PC-9 (cell line): ENCODE results near the gene RAB11FIP4. TPM values are rescaled to one million over a fixed set of nuclear protein-coding genes. Genes with fewer than 3 reads are reported as not detected.
A peak's percentile ranks its signal among the peaks of the same experiment; 100 is the strongest.

Experiments
- BruUV-seq: library from RNA; stranded (reverse); fragments of 400-500 nt; replicated peaks from 2 replicates; lab custom pipeline; 2021; lab: Mats Ljungman, UMichigan
- CTCF ChIA-PET: fragments of 300-600 bp; sonication (Branson Sonifier 250); formaldehyde crosslinking; loops from one replicate; lab custom pipeline; 2022; ENCODE audit warnings: antibody characterized with exemption; lab: Charles Lee
- POLR2A ChIA-PET: fragments of 300-600 bp; sonication (Branson Sonifier 250); formaldehyde crosslinking; loops from one replicate; lab custom pipeline; 2022; ENCODE audit warnings: antibody characterized with exemption; ENCODE audit not compliant: unreplicated experiment; lab: Charles Lee
- DNase-seq, 2 experiments: peaks; one replicate each; pipeline versions ENCODE4 v3.0.0 to v3.0.0-alpha.2; 2015 to 2022; ENCODE audit warnings: mixed read lengths in 1 of 2
- H2AFZ ChIP-seq: fragments of 200-600 bp; sonication (generic); 2 replicates; pipeline ENCODE4 v1.8.1; 2017; ENCODE audit warnings: antibody characterized with exemption
- H3F3A ChIP-seq: fragments of 200-600 bp; sonication (generic); 2 replicates; pipeline ENCODE4 v1.8.1; 2017; ENCODE audit warnings: antibody characterized with exemption, mild to moderate bottlenecking, low read depth; ENCODE audit not compliant: insufficient read depth
- H3K27ac ChIP-seq: fragments of 200-600 bp; sonication (generic); 2 replicates; pipeline ENCODE4 v1.6.1; 2016; ENCODE audit warnings: mixed run types
- H3K27me3 ChIP-seq: fragments of 200-600 bp; sonication (generic); 2 replicates; pipeline ENCODE4 v1.6.1; 2016; ENCODE audit warnings: low read depth, mixed run types; ENCODE audit not compliant: insufficient read depth
- H3K36me3 ChIP-seq: fragments of 200-600 bp; sonication (generic); 2 replicates; pipeline ENCODE4 v1.6.1; 2016; ENCODE audit warnings: low read depth, mixed run types
- H3K4me1 ChIP-seq: fragments of 200-600 bp; sonication (generic); replicated peaks from 2 replicates; pipeline ENCODE4 v1.6.1; 2016; ENCODE audit warnings: mixed run types; ENCODE audit not compliant: insufficient read depth
- H3K4me2 ChIP-seq: fragments of 200-600 bp; sonication (generic); 2 replicates; pipeline ENCODE4 v1.6.1; 2017; ENCODE audit warnings: mixed run types
- H3K4me3 ChIP-seq: fragments of 200-600 bp; sonication (generic); 2 replicates; pipeline ENCODE4 v1.6.1; 2016; ENCODE audit warnings: mixed run types
- H3K79me2 ChIP-seq: fragments of 200-600 bp; sonication (generic); 2 replicates; pipeline ENCODE4 v1.6.1; 2017; ENCODE audit warnings: low read depth, mixed run types
- H3K9me2 ChIP-seq: fragments of 200-600 bp; sonication (generic); 2 replicates; pipeline ENCODE4 v1.8.1; 2017; ENCODE audit warnings: mild to moderate bottlenecking; ENCODE audit not compliant: insufficient read depth
- H3K9me3 ChIP-seq: fragments of 200-600 bp; sonication (generic); 2 replicates; pipeline ENCODE4 v1.8.1; 2016; ENCODE audit warnings: low read depth; ENCODE audit not compliant: insufficient read depth
- H4K20me1 ChIP-seq: fragments of 200-600 bp; sonication (generic); 2 replicates; pipeline ENCODE4 v1.8.1; 2017; ENCODE audit not compliant: insufficient read depth
- CTCF ChIP-seq: fragments of 200-600 bp; sonication (generic); conservative IDR thresholded peaks from 2 replicates; pipeline ENCODE4 v1.6.1; 2017; ENCODE audit warnings: mixed run types, antibody characterized with exemption, mild to moderate bottlenecking, moderate library complexity
- EZH2 ChIP-seq: fragments of 200-600 bp; sonication (generic); IDR thresholded peaks from 2 replicates; pipeline ENCODE4 v1.8.0; 2017; ENCODE audit warnings: antibody characterized with exemption, low read depth
- intact Hi-C: fragments of 100-400 bp; cut with micrococcal nuclease; formaldehyde crosslinking; loops from one replicate; pipeline ENCODE4 v1.10.0; 2022; ENCODE audit not compliant: unreplicated experiment
- total RNA-seq: library from RNA; stranded (reverse); gene quantifications from 2 replicates; pipeline ENCODE4 v1.2.3, GENCODE V29; 2021

RAB11FIP4 gene
- total RNA-seq, 1 experiment from 2014 or later, result 22.9 TPM

DNA sequence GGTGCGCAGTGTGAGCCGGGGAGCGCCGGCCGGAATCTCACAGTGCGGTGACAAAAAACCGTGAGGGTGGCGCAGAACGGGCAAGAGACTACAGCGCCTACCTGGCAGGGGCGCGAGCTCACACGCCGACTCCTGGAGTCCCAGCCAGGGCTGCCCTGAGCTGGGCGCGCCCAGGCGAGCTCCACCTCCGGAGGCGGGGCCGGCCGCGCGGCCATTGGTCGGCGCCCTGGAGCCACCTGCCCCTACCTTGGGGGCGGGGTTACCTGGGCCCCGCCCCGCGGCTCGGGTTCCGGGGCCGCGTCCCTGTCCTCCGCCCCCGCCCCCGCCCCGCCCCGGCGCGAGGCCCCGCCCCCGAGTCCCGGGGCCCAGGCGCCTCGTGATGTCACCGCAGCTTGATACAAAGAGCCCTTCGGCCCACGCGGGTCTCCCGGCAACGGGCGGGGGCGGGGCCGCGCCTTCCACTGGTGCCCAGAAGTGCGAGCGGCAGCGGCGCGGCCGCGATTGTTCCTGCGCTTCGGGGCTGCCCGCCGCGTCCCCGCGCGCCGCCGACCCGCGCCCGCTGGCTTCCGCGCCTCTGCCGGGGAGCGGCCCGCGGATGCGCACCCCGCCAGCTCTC, 96.3 kb downstream of the RAB11FIP4 start:
- Histone ChIP-seq H3K9me3 (no peaks in the 10 kb centered on the region), H3K79me2 (peaks cover 43% of the 10 kb centered on the region), H3K9me2 (no peaks in the 10 kb centered on the region), H2AFZ (peak overlapping the region; percentile 97), H3K27me3 (no peaks in the 10 kb centered on the region), H3K4me1 (peaks cover 32% of the 10 kb centered on the region), H3K4me3 (peak overlapping the region; percentile 99), H3K36me3 (no peaks in the 10 kb centered on the region), H3K27ac (no peak overlapping the region), H4K20me1 (0 out of 2 replicates have a peak, but pooled peaks cover 6% of the 10 kb centered on the region), H3K4me2 (peak overlapping the region; percentile 95), H3F3A (0 out of 2 replicates have a peak, but pooled peaks cover 3% of the 10 kb centered on the region)
- no TSS peak for BruUV-seq
- intact Hi-C loops, result loop anchor here (5.0 to 10.0 kb wide), 2 partner anchors 40 to 53 kb away; no protein-coding TSS in a partner anchor
- ChIA-PET CTCF (interaction anchor here (0.7 kb wide), 1 partner anchor 98 kb away, joined by 3 read pairs; no protein-coding TSS in a partner anchor), POLR2A (interaction anchor here (0.6 to 1.2 kb wide), 8 partner anchors 9 to 425 kb away, joined by 3 to 29 read pairs (median 5); no protein-coding TSS in a partner anchor)
- no peak for TF ChIP-seq EZH2
- no peak for TF ChIP-seq CTCF
- peak; percentile 88 to 94 for DNase-seq

GRCh38 chr17:31488264-31488981, 96.9 kb downstream of the RAB11FIP4 start:
- Histone ChIP-seq H4K20me1 (0 out of 2 replicates have a peak, but pooled peaks cover 6% of the 10 kb centered on the region), H3K27me3 (no peaks in the 10 kb centered on the region), H3K4me3 (peak overlapping the region; percentile 99), H3F3A (peaks cover 6% of the 10 kb centered on the region; the same call in 1 of the 2 replicates), H3K27ac (0 out of 2 replicates have a peak overlapping the region, but pooled peaks have one; percentile 27), H3K4me2 (peak overlapping the region; percentile 95), H3K4me1 (peaks cover 39% of the 10 kb centered on the region), H3K9me3 (no peaks in the 10 kb centered on the region), H3K36me3 (no peaks in the 10 kb centered on the region), H3K9me2 (no peaks in the 10 kb centered on the region), H3K79me2 (peaks cover 50% of the 10 kb centered on the region), H2AFZ (peak overlapping the region; percentile 96)
- DNase-seq, result peak; percentile 18 to 44
- no peak for TF ChIP-seq CTCF
- TF ChIP-seq EZH2, result no peak
- no TSS peak for BruUV-seq
- ChIA-PET CTCF (no interaction called here), POLR2A (interaction anchor here (0.6 to 1.2 kb wide), 4 partner anchors 12 to 424 kb away, joined by 3 to 29 read pairs (median 6); no protein-coding TSS in a partner anchor)
- intact Hi-C loops, result loop anchor here (5.0 to 10.0 kb wide), 2 partner anchors 39 to 54 kb away; no protein-coding TSS in a partner anchor

DNA sequence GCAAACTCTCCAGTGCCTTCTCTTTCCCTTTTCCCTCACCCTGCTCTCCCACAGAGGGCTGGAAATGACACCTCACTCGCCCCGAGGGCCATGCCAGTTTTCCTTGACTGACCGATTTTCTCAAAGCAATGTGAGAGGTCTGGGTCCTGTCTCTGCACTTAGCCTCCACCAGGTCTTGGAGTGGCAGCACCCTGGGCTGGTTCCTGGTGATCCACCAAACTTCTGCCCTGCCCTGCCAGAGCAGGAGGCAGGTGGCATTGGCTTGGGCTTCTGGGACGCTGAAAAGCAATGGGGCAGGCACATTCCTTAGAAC, 97.5 kb downstream of the RAB11FIP4 start:
- ChIA-PET CTCF (no interaction called here), POLR2A (no interaction called here)
- no peaks in the 10 kb centered on the region for H3K27me3 ChIP-seq
- intact Hi-C loops, result loop anchor here (1.0 to 10.0 kb wide), 3 partner anchors 38 to 54 kb away; no protein-coding TSS in a partner anchor
- no peaks in the 10 kb centered on the region for H3K9me2 ChIP-seq
- 0 out of 2 replicates have a peak overlapping the region, but pooled peaks have one; percentile 27 for H3K27ac ChIP-seq
- DNase-seq, result peak in 1 of 2 experiments; percentile 26
- H3K36me3 ChIP-seq, result no peaks in the 10 kb centered on the region
- H3K4me2 ChIP-seq, result peak overlapping the region; percentile 95
- peaks cover 11% of the 10 kb centered on the region for H3F3A ChIP-seq
- no TSS peak for BruUV-seq
- no peaks in the 10 kb centered on the region for H3K9me3 ChIP-seq
- H2AFZ ChIP-seq, result peak overlapping the region; percentile 96
- H3K4me3 ChIP-seq, result peak overlapping the region; percentile 99
- H3K79me2 ChIP-seq, result peaks cover 55% of the 10 kb centered on the region
- no peak for TF ChIP-seq CTCF
- TF ChIP-seq EZH2, result no peak
- peaks cover 44% of the 10 kb centered on the region for H3K4me1 ChIP-seq
- 0 out of 2 replicates have a peak, but pooled peaks cover 6% of the 10 kb centered on the region for H4K20me1 ChIP-seq
